SU-DHL-6 (cell line): ENCODE measurements around the gene NOTCH3.

Experiments used
- CTCF ChIP-seq: fragments of 200-600 bp; sonication (generic); IDR thresholded peaks from one replicate; pipeline ENCODE4 v1.5.1; 2017; ENCODE audit warnings: antibody characterized with exemption, mild to moderate bottlenecking, low read length, moderate library complexity; ENCODE audit not compliant: insufficient read depth, poor library complexity, severe bottlenecking
- EZH2phosphoT487 ChIP-seq: fragments of 200-600 bp; sonication (generic), shearing (Covaris generic); conservative IDR thresholded peaks from 2 replicates; pipeline ENCODE4 v1.6.1; 2018; ENCODE audit warnings: mild to moderate bottlenecking, antibody characterized with exemption, low read length, moderate library complexity, mixed read lengths

- TF ChIP-seq CTCF: no peak
- no peak for TF ChIP-seq EZH2phosphoT487
Observed at GRCh38 chr19:15120135-15121026, 80.4 kb downstream of the NOTCH3 start.
